Bronchial epithelial cell (primary cell): ENCODE data around the gene ZNF254. TPM values are rescaled to one million over a fixed set of nuclear protein-coding genes. Genes with fewer than 3 reads are reported as not detected.

Experiments
- DNase-seq: peaks from one replicate; pipeline ENCODE4 v3.0.0-alpha.2; 2010; ENCODE audit warnings: low read depth
- FAIRE-seq: peaks from 2 replicates; lab custom pipeline; 2011; peaks lifted over from hg19 to GRCh38; lab: Jason Lieb, UNC
- H3K27me3 ChIP-seq: 2 replicates; pipeline ENCODE4 v1.5.1; 2011; ENCODE audit warnings: low read length; ENCODE audit not compliant: control insufficient read depth, insufficient read depth
- H3K36me3 ChIP-seq: 2 replicates; pipeline ENCODE4 v1.5.1; 2011; ENCODE audit warnings: low read length; ENCODE audit not compliant: control insufficient read depth, insufficient read depth
- H3K4me3 ChIP-seq: 2 replicates; pipeline ENCODE4 v1.5.1; 2011; ENCODE audit warnings: mild to moderate bottlenecking, low read depth, low read length, control low read depth
- total RNA-seq: library from RNA; depleted of rRNA; stranded (reverse); fragments of >200 nt; gene quantifications from 2 replicates; pipeline ENCODE4 v1.2.1, GENCODE V29; 2014
- TF ChIP-seq, protein P1 (sequence below): IDR thresholded peaks from 2 replicates; pipeline ENCODE4 v1.5.1; 2011; ENCODE audit warnings: mild to moderate bottlenecking, moderate library complexity, low read length, control low read depth, inconsistent platforms; ENCODE audit not compliant: insufficient read depth, severe bottlenecking

ZNF254 gene
- total RNA-seq, 1 donor from 2014 or later = 7.4 TPM

- FAIRE-seq = no peak
- peak; percentile 79 for DNase-seq
- H3K36me3 ChIP-seq = peaks cover 11% of the 10 kb centered on the region
- H3K27me3 ChIP-seq = no peaks in the 10 kb centered on the region
- H3K4me3 ChIP-seq = no peak overlapping the region
- TF ChIP-seq, protein P1, sequence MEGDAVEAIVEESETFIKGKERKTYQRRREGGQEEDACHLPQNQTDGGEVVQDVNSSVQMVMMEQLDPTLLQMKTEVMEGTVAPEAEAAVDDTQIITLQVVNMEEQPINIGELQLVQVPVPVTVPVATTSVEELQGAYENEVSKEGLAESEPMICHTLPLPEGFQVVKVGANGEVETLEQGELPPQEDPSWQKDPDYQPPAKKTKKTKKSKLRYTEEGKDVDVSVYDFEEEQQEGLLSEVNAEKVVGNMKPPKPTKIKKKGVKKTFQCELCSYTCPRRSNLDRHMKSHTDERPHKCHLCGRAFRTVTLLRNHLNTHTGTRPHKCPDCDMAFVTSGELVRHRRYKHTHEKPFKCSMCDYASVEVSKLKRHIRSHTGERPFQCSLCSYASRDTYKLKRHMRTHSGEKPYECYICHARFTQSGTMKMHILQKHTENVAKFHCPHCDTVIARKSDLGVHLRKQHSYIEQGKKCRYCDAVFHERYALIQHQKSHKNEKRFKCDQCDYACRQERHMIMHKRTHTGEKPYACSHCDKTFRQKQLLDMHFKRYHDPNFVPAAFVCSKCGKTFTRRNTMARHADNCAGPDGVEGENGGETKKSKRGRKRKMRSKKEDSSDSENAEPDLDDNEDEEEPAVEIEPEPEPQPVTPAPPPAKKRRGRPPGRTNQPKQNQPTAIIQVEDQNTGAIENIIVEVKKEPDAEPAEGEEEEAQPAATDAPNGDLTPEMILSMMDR = no peak
Observed at GRCh38 chr19:24051516-24051915, 35.5 kb upstream of the ZNF254 start.

DNA sequence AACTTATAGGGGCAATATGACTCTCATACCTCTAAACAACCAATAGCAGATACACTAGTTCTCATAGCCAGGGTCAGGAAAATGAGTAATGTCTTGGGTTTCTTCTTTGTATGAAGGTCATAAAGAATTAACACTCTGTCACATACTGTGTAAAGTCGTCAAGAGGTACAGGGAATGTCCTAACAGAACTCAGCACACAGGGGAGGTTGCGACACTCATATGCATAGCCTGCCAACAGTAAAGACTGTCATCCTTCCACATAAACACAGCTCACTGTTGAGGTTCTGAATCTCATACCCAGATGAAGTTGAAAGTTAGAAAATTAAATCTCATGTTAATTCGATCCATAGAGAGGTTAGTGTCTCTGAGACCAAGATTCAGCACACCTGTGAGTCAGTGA, 34.2 kb upstream of the ZNF254 start:
- TF ChIP-seq, protein P1 = no peak
- H3K36me3 ChIP-seq = peaks cover 10% of the 10 kb centered on the region
- no peak for FAIRE-seq

GRCh38 chr19:24053601-24054000, 33.4 kb upstream of the ZNF254 start:
- DNase-seq (peak; percentile 43), FAIRE-seq (no peak)
- Histone ChIP-seq H3K36me3 (peaks cover 6% of the 10 kb centered on the region), H3K27me3 (no peaks in the 10 kb centered on the region), H3K4me3 (no peak overlapping the region)
- TF ChIP-seq, protein P1 = no peak

More for the DNA sequence above, 34.2 kb upstream of the ZNF254 start:
- no peak overlapping the region for H3K4me3 ChIP-seq
- DNase-seq = no peak
- H3K27me3 ChIP-seq = no peaks in the 10 kb centered on the region

DNA sequence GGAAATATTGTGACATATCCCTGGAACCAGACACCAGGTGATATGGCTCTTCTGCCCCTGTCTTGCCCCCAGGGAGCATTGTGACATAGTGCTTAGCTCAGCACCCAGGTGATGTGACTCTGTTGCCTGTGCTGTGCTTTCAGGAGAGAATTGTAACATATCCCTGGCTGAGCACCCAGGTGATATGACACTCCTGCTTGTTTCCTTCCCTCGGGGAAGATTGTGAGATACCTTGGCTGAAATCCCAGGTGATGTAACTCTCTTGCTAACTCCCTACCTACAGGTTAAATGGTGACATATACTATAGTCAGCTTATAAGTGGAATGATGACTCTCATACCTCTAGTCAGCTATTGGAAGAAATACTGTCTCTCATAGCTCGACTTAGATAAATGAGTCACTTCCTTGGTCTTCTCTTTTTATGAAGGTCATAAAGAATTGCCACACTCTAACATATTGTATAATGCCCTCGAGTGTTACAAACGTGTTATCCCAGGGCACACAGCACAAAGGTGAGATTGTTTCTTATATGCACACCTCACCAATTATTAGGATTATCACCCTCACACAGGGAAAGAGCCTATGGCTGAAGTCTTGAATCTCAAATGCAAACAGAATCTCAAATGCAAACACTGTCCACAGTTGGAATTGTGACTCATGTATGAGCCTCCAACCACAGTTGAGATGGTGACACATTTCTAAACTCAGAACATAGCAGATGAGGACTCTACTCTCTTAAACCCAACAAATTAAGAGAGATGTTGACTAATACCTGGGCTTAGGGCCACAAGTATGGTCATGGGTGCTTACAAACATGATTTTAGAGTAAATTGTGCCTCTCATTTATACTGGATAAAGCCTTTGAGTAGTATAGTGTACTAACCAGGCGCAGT, 32.7 kb upstream of the ZNF254 start:
- H3K27me3 ChIP-seq = no peaks in the 10 kb centered on the region
- peaks cover 4% of the 10 kb centered on the region for H3K36me3 ChIP-seq
- FAIRE-seq (no peak), DNase-seq (peak; percentile 100)
- TF ChIP-seq, protein P1 = no peak
- no peak overlapping the region for H3K4me3 ChIP-seq

- no peak for FAIRE-seq
- Histone ChIP-seq H3K27me3 (no peaks in the 10 kb centered on the region), H3K4me3 (no peak overlapping the region), H3K36me3 (no peaks in the 10 kb centered on the region)
- no peak for DNase-seq
- TF ChIP-seq, protein P1 = no peak
Observed at GRCh38 chr19:24055548-24055947, 31.4 kb upstream of the ZNF254 start.
